GM21717 (cell line): Measurements from ENCODE around the gene SEMA4F.

ENCODE experiments used
- ATAC-seq: cut with Tn5 transposase; IDR thresholded peaks from one replicate; pipeline ENCODE4 v1.9.1; 2021; ENCODE audit warnings: mild to moderate bottlenecking, moderate library complexity; ENCODE audit not compliant: unreplicated experiment

The SEMA4F gene

GRCh38 chr2:74658516-74658915 is 4.5 kb downstream of the SEMA4F start:
- ATAC-seq, result no peak

GRCh38 chr2:74659462-74659861 is 5.4 kb downstream of the SEMA4F start:
- no peak for ATAC-seq

GRCh38 chr2:74668087-74668486 is 14.0 kb downstream of the SEMA4F start:
- ATAC-seq, result no peak

- ATAC-seq, result no peak
These were observed 16.2 kb downstream of the SEMA4F start for GRCh38 chr2:74670263-74670662.

GRCh38 chr2:74671479-74671878 is 17.4 kb downstream of the SEMA4F start:
- no peak for ATAC-seq

GRCh38 chr2:74673826-74674528 is 19.9 kb downstream of the SEMA4F start:
- ATAC-seq, result no peak

- no peak for ATAC-seq
These were observed 21.0 kb downstream of the SEMA4F start for GRCh38 chr2:74675090-74675489.

GRCh38 chr2:74676331-74676730 is 22.3 kb downstream of the SEMA4F start:
- no peak for ATAC-seq

- ATAC-seq, result no peak
These were observed 25.6 kb downstream of the SEMA4F start for GRCh38 chr2:74679615-74680014.

- ATAC-seq, result no peak
These were observed 28.5 kb downstream of the SEMA4F start for GRCh38 chr2:74682501-74682900.

GRCh38 chr2:74685408-74685807 is 31.4 kb downstream of the SEMA4F start:
- ATAC-seq, result no peak

- ATAC-seq, result no peak
These were observed 34.8 kb downstream of the SEMA4F start for GRCh38 chr2:74688881-74689280.

GRCh38 chr2:74689671-74690070 is 35.6 kb downstream of the SEMA4F start:
- ATAC-seq, result no peak

- ATAC-seq, result no peak
These were observed 36.5 kb downstream of the SEMA4F start for GRCh38 chr2:74690571-74690970.

- no peak for ATAC-seq
These were observed 37.9 kb downstream of the SEMA4F start for GRCh38 chr2:74691929-74692328.

GRCh38 chr2:74693213-74693612 is 39.2 kb downstream of the SEMA4F start:
- no peak for ATAC-seq

- no peak for ATAC-seq
These were observed 39.6 kb downstream of the SEMA4F start for GRCh38 chr2:74693668-74694067.

- no peak for ATAC-seq
These were observed 40.2 kb downstream of the SEMA4F start for GRCh38 chr2:74694281-74694680.

GRCh38 chr2:74695663-74696062 is 41.6 kb downstream of the SEMA4F start:
- ATAC-seq, result no peak

- no peak for ATAC-seq
These were observed 42.8 kb downstream of the SEMA4F start for GRCh38 chr2:74696829-74697228.

- ATAC-seq, result peak; percentile 58
These were observed 46.8 kb downstream of the SEMA4F start for GRCh38 chr2:74700643-74701372.

- no peak for ATAC-seq
These were observed 48.1 kb downstream of the SEMA4F start for GRCh38 chr2:74702001-74702715.
